SU-DHL-6 (cell line): ENCODE data around the gene TREM1.

ENCODE experiments used
- EZH2phosphoT487 ChIP-seq: fragments of 200-600 bp; sonication (generic), shearing (Covaris generic); conservative IDR thresholded peaks from 2 replicates; pipeline ENCODE4 v1.6.1; 2018; ENCODE audit warnings: mild to moderate bottlenecking, antibody characterized with exemption, low read length, moderate library complexity, mixed read lengths
- TF ChIP-seq, protein P1 (sequence below): fragments of 200-600 bp; sonication (generic); IDR thresholded peaks from one replicate; pipeline ENCODE4 v1.5.1; 2017; ENCODE audit warnings: antibody characterized with exemption, mild to moderate bottlenecking, low read length, moderate library complexity; ENCODE audit not compliant: insufficient read depth, poor library complexity, severe bottlenecking

DNA sequence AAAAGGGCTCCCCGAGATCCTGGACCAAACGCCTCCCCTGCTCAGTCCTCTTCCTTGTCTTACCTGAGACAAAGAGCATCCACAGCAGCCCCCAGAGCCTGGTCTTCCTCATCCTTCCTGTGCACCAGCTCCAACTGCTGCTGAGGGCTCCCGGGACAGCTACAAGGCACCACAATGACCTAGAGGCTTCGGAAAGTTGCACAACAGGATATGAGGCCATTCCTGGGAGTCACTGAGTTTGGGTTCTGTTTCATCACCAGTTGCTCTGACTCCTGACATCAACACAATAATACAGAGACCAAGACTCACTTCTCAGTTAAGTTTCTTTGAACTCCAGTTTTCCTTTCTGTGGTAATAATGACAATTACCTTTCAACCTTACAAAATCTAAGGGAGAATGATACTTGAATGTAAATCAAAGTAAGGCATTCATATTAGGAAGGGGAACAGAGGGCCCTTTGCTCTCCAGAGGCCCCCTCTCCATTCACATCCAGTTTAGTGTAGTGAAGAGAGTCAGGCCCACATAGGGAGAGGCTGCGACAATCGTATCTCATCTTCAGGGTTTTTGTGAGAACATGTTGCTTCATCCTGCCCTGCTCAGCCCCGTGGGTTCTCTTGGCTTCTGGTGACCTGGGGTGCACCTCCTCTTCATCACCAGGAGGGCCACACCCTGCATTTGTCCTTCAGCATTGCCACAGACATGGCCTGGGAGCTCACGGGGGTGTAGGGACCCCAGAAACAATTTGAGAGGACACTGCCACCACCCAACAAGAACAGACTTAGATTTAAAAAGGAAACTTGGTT lies at the start of gene TREM1:
- TF ChIP-seq, protein P1, sequence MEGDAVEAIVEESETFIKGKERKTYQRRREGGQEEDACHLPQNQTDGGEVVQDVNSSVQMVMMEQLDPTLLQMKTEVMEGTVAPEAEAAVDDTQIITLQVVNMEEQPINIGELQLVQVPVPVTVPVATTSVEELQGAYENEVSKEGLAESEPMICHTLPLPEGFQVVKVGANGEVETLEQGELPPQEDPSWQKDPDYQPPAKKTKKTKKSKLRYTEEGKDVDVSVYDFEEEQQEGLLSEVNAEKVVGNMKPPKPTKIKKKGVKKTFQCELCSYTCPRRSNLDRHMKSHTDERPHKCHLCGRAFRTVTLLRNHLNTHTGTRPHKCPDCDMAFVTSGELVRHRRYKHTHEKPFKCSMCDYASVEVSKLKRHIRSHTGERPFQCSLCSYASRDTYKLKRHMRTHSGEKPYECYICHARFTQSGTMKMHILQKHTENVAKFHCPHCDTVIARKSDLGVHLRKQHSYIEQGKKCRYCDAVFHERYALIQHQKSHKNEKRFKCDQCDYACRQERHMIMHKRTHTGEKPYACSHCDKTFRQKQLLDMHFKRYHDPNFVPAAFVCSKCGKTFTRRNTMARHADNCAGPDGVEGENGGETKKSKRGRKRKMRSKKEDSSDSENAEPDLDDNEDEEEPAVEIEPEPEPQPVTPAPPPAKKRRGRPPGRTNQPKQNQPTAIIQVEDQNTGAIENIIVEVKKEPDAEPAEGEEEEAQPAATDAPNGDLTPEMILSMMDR, result no peak
- no peak for TF ChIP-seq EZH2phosphoT487
